GM12874 (cell line): Measurements from ENCODE around the gene ABCC4.

Experiments used
- CTCF ChIP-seq: IDR thresholded peaks from 2 replicates; pipeline ENCODE4 v1.5.1; 2011; ENCODE audit warnings: low read depth, mild to moderate bottlenecking, control low read depth, low read length, moderate library complexity; ENCODE audit not compliant: insufficient read depth

Gene ABCC4

GRCh38 chr13:95112883-95113282 is 188.4 kb downstream of the ABCC4 start:
- no peak for TF ChIP-seq CTCF

GRCh38 chr13:95111608-95112007 is 189.6 kb downstream of the ABCC4 start:
- TF ChIP-seq CTCF: no peak

- no peak for TF ChIP-seq CTCF
Observed at GRCh38 chr13:95106562-95106961, 194.7 kb downstream of the ABCC4 start.

GRCh38 chr13:95100525-95101433 is 200.5 kb downstream of the ABCC4 start:
- no peak for TF ChIP-seq CTCF

- no peak for TF ChIP-seq CTCF
Observed at GRCh38 chr13:95099541-95099940, 201.7 kb downstream of the ABCC4 start.

GRCh38 chr13:95098916-95099315 is 202.3 kb downstream of the ABCC4 start:
- TF ChIP-seq CTCF: no peak

- TF ChIP-seq CTCF: no peak
Observed at GRCh38 chr13:95091755-95092154, 209.5 kb downstream of the ABCC4 start.
